Right lung (tissue), 5 donors: ENCODE measurements around the gene CZIB. TPM values are rescaled to one million over a fixed set of nuclear protein-coding genes. Genes with fewer than 3 reads are reported as not detected.

ENCODE experiments used
- DNase-seq, 2 donors: peaks; one replicate each; pipeline ENCODE4 v3.0.0-alpha.2; 2013
- polyA plus RNA-seq, 5 donors: library from polyadenylated mRNA; unstranded; fragments of 120-200 nt; gene quantifications; one replicate each; pipeline versions ENCODE4 v1.2.1 to v1.2.3, GENCODE V29; 2013; ENCODE audit warnings: inconsistent platforms in 1 of 5, low replicate concordance in 1 of 5; ENCODE audit not compliant: insufficient read length in 5 of 5, insufficient read depth in 1 of 5

The CZIB gene
- polyA plus RNA-seq, 5 donors: 89.4 to 106 (median 105) TPM

GRCh38 chr1:53165408-53165961, 54.9 kb downstream of the CZIB start:
- DNase-seq: no peak

Other genes with a start within 250 kb of the CZIB start
- 10 to 100 TPM; 10.4 to 14.0 (median 11.2) TPM for gene PODN, start 158.4 kb downstream of the CZIB start, polyA plus RNA-seq
- under 1 TPM; 0.31 to 0.82 (median 0.67) TPM for gene SLC1A7, start 78.0 kb downstream of the CZIB start, polyA plus RNA-seq
- gene CPT2, start 23.8 kb downstream of the CZIB start, polyA plus RNA-seq: 10 to 100 TPM; 16.0 to 19.0 (median 18.0) TPM
- 10 to 100 TPM; 72.9 to 93.4 (median 77.7) TPM for gene MAGOH, start 17.9 kb upstream of the CZIB start, polyA plus RNA-seq
- 10 to 100 TPM in 3 of 5 donors, 1 to 10 TPM in 2; 7.5 to 13.5 (median 10.1) TPM for gene LRP8, start 107.4 kb upstream of the CZIB start, polyA plus RNA-seq
- gene DMRTB1, start 238.8 kb upstream of the CZIB start, polyA plus RNA-seq: not detected